NCI-H187 (cell line): ENCODE measurements around the gene PLCL1.
"Not testable (repeated sequence)": the region's sequence is repeated elsewhere in the genome, so short reads cannot be mapped to it uniquely, and the experiment has no call there.

Experiments
- DNase-seq, 2 experiments: peaks; one replicate each; lab custom pipeline; 2025; lab: John Stamatoyannopoulos, UW

The PLCL1 gene

DNA sequence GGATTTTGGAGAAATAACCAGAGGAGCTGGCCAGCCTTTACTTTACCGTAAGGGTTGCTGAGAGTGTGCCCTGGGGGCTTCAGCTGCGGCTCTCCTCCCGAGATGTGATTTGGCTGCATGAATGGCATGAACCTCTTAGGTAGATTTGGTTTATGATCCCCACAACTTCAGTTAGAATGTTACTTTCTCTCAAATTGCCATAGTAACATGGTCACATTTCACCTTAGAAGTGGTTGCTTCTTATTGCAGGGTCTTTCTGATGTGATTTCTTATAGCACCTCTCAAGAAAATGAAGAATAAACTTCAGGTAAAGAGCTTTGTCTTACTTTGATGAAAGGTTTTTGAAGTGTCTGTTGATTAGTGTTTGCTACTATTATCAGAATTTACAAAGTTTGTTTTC is 5.6 kb downstream of the PLCL1 start:
- DNase-seq = no peak

GRCh38 chr2:197810491-197810890 is 6.1 kb downstream of the PLCL1 start:
- DNase-seq = no peak

DNA sequence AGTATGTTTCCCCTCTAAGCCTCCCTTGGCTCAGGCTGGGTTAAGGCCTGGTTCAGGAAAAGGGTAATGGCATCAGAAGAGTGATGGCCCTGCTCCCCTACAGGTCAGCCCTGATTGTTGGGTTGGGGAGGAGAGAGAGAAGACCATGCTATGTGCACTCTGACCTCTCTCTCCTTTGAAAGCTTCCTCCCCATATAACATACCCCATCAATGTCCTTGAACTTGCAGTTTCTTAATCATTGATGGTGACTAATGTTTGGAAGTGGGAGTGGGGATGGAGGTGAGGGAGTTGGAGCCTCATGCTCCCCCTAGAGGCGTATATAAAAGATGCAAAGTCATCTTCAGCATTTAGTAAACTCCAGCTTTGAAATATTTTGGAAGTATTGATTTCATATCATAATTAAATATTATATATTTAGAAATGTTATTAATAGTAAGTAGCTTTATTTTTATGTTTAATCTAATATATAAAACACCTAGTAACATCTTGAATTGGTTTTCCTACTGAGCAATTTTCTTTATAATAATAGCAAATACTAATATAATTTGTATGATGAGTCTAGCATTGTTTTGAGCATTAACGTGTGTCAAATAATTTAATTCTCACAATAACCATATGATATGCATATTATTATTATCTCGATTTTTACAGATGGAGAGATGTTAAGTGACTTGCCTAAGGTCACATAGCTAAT is 8.8 kb downstream of the PLCL1 start:
- no peak for DNase-seq

DNA sequence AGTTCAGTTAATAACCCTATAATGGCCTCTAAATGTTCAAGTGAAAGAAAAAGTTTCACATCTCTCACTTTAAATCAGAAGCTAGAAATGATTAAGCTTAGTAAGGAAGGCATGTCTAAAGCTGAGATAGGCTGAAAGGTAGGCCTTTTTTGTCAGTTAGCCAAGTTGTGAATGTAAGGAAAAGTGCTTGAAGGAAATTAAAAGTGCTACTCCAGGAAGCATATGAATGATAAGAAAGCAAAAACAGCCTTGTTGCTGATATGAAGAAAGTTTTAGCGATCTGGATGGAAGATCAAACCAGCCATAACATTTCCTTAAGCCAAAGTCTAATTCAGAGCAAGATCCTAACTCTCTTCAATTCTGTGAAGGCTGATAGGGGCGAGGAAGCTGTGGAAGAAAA is 10.1 kb downstream of the PLCL1 start:
- DNase-seq = no peak

DNA sequence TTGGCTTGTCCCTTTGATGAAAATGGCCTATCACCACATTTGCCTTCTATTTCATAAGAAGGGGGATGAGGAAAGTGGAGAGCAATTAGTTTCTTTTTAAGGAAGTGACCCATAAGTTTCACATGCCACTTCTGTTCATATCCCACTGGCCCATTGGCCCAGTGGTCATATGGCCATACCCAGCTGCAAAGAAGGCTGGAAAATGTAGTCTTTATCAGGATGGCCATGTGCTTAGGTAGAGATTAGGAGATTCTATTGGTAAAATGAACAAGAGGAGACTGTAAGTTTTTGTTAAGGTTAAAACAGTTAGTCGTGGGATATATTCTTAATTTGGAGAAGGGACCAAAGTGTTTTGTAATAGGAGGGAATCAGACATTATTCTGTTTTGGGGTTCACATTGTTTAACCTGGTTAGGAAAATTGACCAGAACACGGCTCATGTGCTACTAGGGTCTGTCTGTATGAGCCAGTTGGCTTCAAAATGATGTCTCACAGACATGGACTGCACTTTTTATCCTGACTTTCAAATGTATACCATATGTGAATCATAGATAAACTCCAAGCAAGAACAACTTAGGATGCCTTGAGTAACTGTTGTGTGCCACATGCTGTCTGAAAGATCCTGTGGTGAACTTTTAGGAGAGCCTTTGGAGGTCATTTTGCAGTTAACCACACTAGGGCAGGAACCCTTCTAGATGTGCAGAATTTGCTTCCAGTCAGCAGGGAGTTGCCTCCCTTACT is 17.3 kb downstream of the PLCL1 start:
- DNase-seq = no peak

- DNase-seq = no peak
Observed at GRCh38 chr2:197822333-197822732, 17.9 kb downstream of the PLCL1 start.

DNA sequence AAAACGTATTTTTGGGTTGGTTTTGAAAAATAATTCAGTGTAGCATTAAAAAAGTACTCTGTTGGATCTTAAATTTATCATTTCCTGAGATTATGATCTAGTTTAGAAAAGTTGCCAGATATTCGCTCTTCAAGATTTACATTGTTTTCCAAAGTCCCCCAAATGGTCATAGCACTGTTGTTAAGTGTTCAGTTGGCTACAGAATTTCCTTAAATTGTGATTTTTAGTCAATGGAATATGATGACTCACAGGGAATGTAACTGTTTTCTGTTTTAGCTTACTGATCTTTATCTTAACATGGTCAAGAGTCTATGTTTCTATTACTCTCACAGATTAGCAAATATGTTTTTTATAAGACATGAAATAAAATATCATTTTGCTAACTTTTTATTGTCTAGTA is 23.2 kb downstream of the PLCL1 start:
- no peak for DNase-seq

GRCh38 chr2:197828464-197829135 is 24.2 kb downstream of the PLCL1 start:
- DNase-seq = no peak

DNA sequence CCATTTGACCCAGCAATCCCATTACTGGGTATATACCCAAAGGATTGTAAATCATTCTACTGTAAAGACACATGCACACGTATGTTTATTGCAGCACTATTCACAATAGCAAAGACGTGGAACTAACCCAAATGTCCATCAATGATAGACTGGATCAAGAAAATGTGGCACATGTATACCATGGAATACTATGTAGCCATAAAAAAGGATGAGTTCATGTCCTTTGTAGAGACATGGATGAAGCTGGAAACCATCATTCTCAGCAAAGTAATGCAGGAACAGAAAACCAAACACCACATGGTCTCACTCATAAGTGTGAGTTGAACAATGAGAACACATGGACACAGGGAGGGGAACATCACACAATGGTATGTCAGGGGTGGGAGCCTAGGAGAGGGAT is 30.4 kb downstream of the PLCL1 start:
- not testable (repeated sequence) for DNase-seq

DNA sequence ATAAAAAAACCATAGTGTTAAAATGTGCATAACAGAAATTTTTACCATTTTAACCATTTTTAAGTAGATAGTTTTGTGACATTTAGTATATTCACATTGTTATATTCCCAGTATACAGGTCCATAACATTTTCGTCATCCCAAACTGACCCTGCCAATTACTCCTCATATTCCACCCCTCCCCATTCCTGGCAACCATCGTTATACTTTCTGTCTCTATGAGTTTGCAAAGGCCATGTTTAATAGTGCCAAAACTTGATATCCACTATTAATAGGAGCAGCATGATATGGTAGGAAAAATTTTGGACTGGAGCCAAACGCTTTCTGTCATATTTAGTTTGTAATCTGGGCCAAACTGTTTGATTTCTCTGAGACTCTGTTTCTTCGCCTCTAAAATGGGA is 30.9 kb downstream of the PLCL1 start:
- DNase-seq = no peak

DNA sequence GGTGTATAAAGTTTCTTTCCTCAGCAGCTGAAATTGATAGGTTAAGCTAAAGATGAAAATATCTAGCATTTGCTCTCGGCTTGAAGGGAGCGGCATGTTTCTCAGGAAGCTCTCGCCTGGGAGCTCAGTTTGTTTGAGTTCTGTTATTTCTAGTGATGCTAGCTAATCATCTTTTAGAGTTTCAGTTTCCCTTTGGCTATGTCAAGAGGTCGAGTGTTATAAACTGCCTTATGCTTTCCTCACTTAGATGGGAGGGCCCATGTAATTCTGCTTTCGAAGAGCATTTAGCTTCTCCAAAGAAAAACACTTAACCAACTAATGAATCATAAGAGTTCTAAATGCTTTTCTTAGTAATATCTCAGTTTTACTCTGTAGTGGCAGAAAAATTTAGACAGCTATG is 33.6 kb downstream of the PLCL1 start:
- no peak for DNase-seq

DNA sequence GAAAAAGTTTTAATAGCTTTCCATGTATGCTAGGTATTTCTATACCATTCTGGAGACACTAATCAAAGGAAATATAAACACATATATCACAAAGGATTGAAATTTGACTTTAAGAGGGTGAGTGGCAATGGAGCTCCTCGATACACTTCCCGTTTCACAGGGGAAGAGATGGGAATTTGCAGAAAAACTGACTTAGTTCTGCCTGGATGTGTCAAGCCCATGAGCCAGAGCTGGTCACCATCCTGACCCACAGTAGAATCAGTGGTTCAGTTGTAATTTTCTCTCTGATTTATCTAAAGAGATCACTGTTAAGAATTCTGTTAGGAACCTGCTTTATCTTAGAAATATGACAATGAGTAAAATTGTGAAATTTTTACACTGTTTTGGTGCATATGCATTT is 34.2 kb downstream of the PLCL1 start:
- DNase-seq = no peak

GRCh38 chr2:197839327-197839726 is 34.9 kb downstream of the PLCL1 start:
- DNase-seq = no peak

- DNase-seq = no peak
Observed at GRCh38 chr2:197839856-197840255, 35.5 kb downstream of the PLCL1 start.

- no peak for DNase-seq
Observed at GRCh38 chr2:197846128-197846527, 41.7 kb downstream of the PLCL1 start.

DNA sequence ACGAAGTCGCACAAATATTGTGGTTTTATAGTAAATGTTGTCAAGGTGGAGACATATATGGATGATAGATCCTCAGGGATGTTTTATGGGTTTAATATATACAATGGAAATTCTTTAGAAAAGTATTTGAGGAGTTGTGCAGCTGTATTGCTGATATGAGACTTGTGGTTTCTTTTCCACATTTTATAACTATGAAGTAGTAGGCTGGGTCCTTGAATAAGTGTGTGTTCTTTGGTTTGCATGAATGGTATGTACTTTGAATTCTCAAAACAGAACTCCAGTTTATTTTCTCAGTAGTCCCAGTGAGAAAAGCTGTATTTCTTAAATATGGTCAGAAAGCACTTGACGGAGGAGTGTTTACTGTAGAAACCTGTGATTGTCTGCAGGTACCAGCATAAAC is 42.4 kb downstream of the PLCL1 start:
- no peak for DNase-seq

- DNase-seq = no peak
Observed at GRCh38 chr2:197847651-197848401, 43.4 kb downstream of the PLCL1 start.

DNA sequence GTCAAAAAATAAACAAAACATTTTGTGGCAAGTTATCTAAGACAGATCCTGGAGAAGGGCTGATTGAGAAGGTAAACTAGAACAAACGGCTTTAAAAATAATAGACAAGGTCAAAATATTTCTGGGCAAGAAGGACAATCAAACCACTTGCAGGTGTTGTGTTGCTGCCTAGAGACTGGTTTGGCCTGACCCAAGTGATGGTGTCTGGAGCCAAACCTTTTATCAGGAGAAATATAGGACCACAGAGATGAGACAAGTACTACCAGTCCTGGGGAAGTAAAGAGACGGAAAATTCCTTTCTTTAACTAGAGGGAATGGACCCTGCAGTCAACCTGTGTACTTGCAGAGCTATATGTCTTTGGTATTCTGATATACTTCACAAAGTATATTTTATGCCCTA is 44.2 kb downstream of the PLCL1 start:
- DNase-seq = no peak

DNA sequence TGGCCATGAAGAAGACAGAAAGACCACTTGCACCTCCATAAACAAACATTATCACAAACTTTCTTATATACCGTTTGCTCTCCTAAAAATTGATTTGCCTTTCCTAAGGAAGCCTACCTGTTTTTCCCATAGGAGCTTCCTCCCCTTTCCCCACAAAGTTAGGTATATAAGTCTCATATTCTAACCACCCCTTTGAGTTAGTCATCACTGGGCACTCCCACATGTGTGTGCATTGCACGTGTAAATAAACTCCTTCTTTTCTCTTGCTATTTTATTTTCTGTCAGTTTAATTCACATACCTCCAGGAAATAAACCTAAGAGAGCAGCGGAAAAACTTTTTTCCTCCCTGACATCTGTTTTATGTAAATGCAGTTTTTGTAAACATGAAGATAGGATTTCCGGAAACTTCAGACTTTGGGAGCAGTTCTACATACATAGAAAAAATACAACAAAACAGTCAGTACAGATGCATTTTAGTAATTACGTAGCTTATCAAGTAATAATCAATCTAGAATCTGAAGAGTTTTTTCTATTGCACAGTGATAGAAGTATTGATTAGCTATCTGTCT is 46.6 kb downstream of the PLCL1 start:
- no peak for DNase-seq

- no peak for DNase-seq
Observed at GRCh38 chr2:197851451-197851850, 47.1 kb downstream of the PLCL1 start.

- no peak for DNase-seq
Observed at GRCh38 chr2:197852108-197852507, 47.7 kb downstream of the PLCL1 start.

DNA sequence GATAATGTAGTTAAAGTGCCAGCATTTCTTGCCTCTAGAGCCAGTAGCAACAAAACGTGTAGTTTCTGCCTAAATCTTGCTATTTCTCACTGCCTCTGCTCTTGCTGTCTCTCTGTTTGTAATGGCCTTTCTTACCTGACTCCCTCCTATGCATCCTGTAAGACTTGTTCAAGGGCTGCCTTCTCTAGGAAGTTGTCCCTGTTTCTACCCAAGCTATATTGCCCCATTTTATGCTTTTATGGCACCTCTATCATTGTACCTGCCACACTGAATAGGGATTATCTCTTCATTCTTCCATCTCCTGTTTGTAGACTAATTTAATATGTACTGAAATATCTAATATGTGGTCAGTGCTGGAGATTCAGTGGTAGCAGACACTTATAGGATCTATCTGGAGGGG is 49.2 kb downstream of the PLCL1 start:
- no peak for DNase-seq
